D721Med (cell line): ENCODE data around the gene PTPRZ1.

ENCODE experiments used
- DNase-seq: peaks from one replicate; pipeline ENCODE4 v3.0.0; 2011; ENCODE audit warnings: low spot score; ENCODE audit not compliant: insufficient read length
- FAIRE-seq: peaks from 2 replicates; lab custom pipeline; 2011; peaks lifted over from hg19 to GRCh38; lab: Jason Lieb, UNC
- CTCF ChIP-seq: IDR thresholded peaks from 2 replicates; pipeline ENCODE4 v1.5.1; 2012; ENCODE audit warnings: mild to moderate bottlenecking, control low read depth; ENCODE audit not compliant: insufficient read depth; ENCODE audit errors: missing control alignments

Gene PTPRZ1

GRCh38 chr7:122070062-122070461 is 197.1 kb downstream of the PTPRZ1 start:
- FAIRE-seq (no peak), DNase-seq (no peak)
- TF ChIP-seq CTCF = no peak

GRCh38 chr7:122070834-122071233 is 197.9 kb downstream of the PTPRZ1 start:
- DNase-seq (no peak), FAIRE-seq (no peak)
- no peak for TF ChIP-seq CTCF

GRCh38 chr7:122072272-122072671 is 199.3 kb downstream of the PTPRZ1 start:
- no peak for TF ChIP-seq CTCF
- FAIRE-seq = no peak
- no peak for DNase-seq

- DNase-seq (no peak), FAIRE-seq (no peak)
- no peak for TF ChIP-seq CTCF
Measured at GRCh38 chr7:122072924-122073599, 200.1 kb downstream of the PTPRZ1 start.

- FAIRE-seq (no peak), DNase-seq (no peak)
- TF ChIP-seq CTCF = no peak
Measured at GRCh38 chr7:122073635-122074034, 200.7 kb downstream of the PTPRZ1 start.

GRCh38 chr7:122082160-122082559 is 209.2 kb downstream of the PTPRZ1 start:
- DNase-seq = no peak
- FAIRE-seq = no peak
- no peak for TF ChIP-seq CTCF

GRCh38 chr7:122082670-122083069 is 209.7 kb downstream of the PTPRZ1 start:
- FAIRE-seq = no peak
- TF ChIP-seq CTCF = no peak

More at GRCh38 chr7:122082670-122083069, 209.7 kb downstream of the PTPRZ1 start:
- no peak for DNase-seq
